ENCODE data around the gene NEK10. TPM values are rescaled to one million over a fixed set of nuclear protein-coding genes. Genes with fewer than 3 reads are reported as not detected.

NEK10 gene
- total RNA-seq, 4 donors from 2014 or later, result 4.0 to 6.0 (median 5.4) TPM

- no peaks in the 10 kb centered on the region for H3K9me3 ChIP-seq
- no peak for DNase-seq
- H3K27ac ChIP-seq, result no peak overlapping the region
- H3K36me3 ChIP-seq, result no peaks in the 10 kb centered on the region
- no peaks in the 10 kb centered on the region for H3K4me1 ChIP-seq
- H3K27me3 ChIP-seq, result no peaks in the 10 kb centered on the region
- H3K4me3 ChIP-seq, result no peak overlapping the region
- TF ChIP-seq CTCF (IDR thresholded peaks at IDR 0.05) (no peak), POLR2A (IDR thresholded peaks at IDR 0.05) (no peak)
Observed at GRCh38 chr3:27253391-27253790, 115.8 kb downstream of the NEK10 start.

- no peak for DNase-seq
Observed at GRCh38 chr3:27252646-27253045, 116.5 kb downstream of the NEK10 start.

GRCh38 chr3:27244374-27244773, 124.8 kb downstream of the NEK10 start:
- Histone ChIP-seq H3K4me1 (no peaks in the 10 kb centered on the region), H3K9me3 (no peaks in the 10 kb centered on the region), H3K36me3 (no peaks in the 10 kb centered on the region), H3K27me3 (no peaks in the 10 kb centered on the region), H3K27ac (no peak overlapping the region), H3K4me3 (no peak overlapping the region)
- DNase-seq, result no peak
- TF ChIP-seq CTCF (IDR thresholded peaks at IDR 0.05) (no peak), POLR2A (IDR thresholded peaks at IDR 0.05) (no peak)

More at GRCh38 chr3:27252646-27253045, 116.5 kb downstream of the NEK10 start:
- Histone ChIP-seq H3K4me1 (no peaks in the 10 kb centered on the region), H3K36me3 (no peaks in the 10 kb centered on the region), H3K27me3 (no peaks in the 10 kb centered on the region), H3K27ac (no peak overlapping the region), H3K9me3 (no peaks in the 10 kb centered on the region), H3K4me3 (no peak overlapping the region)
- no peak for TF ChIP-seq CTCF (IDR thresholded peaks at IDR 0.05)
- TF ChIP-seq POLR2A (IDR thresholded peaks at IDR 0.05), result no peak

GRCh38 chr3:27239951-27240350, 129.2 kb downstream of the NEK10 start:
- DNase-seq, result no peak

GRCh38 chr3:27228805-27229204, 140.4 kb downstream of the NEK10 start:
- Histone ChIP-seq H3K27ac (no peak overlapping the region), H3K36me3 (no peaks in the 10 kb centered on the region), H3K27me3 (no peaks in the 10 kb centered on the region), H3K9me3 (no peaks in the 10 kb centered on the region), H3K4me3 (no peak overlapping the region), H3K4me1 (no peaks in the 10 kb centered on the region)
- TF ChIP-seq CTCF (IDR thresholded peaks at IDR 0.05) (no peak), POLR2A (IDR thresholded peaks at IDR 0.05) (no peak)
- no peak for DNase-seq

More at GRCh38 chr3:27239951-27240350, 129.2 kb downstream of the NEK10 start:
- Histone ChIP-seq H3K27me3 (no peaks in the 10 kb centered on the region), H3K4me1 (no peaks in the 10 kb centered on the region), H3K36me3 (no peaks in the 10 kb centered on the region), H3K4me3 (no peak overlapping the region), H3K9me3 (peaks cover 0 to 13% (median 0%) of the 10 kb centered on the region in 4 donors), H3K27ac (no peak overlapping the region)
- TF ChIP-seq POLR2A (IDR thresholded peaks at IDR 0.05), result no peak
- no peak for TF ChIP-seq CTCF (IDR thresholded peaks at IDR 0.05)

- no peak overlapping the region for H3K4me3 ChIP-seq
- TF ChIP-seq POLR2A (IDR thresholded peaks at IDR 0.05) (no peak), CTCF (IDR thresholded peaks at IDR 0.05) (no peak)
- H3K4me1 ChIP-seq, result no peaks in the 10 kb centered on the region
- no peak overlapping the region for H3K27ac ChIP-seq
- no peaks in the 10 kb centered on the region for H3K36me3 ChIP-seq
- DNase-seq, result no peak
- H3K9me3 ChIP-seq, result no peaks in the 10 kb centered on the region
- H3K27me3 ChIP-seq, result no peaks in the 10 kb centered on the region
Observed at GRCh38 chr3:27224197-27224596, 145.0 kb downstream of the NEK10 start.
